ENCODE data around the gene S1PR1.

- TF ChIP-seq FOXA1 (IDR thresholded peaks at IDR 0.05): no peak
- TF ChIP-seq ELF4 (IDR thresholded peaks at IDR 0.05): no peak
- TF ChIP-seq HDGF (IDR thresholded peaks at IDR 0.05; ENCODE audit: borderline replicate concordance): no peak
- no peak for TF ChIP-seq BHLHE40 (IDR thresholded peaks at IDR 0.05; ENCODE audit: borderline replicate concordance)
- TF ChIP-seq FOXM1 (IDR thresholded peaks at IDR 0.05; ENCODE audit: borderline replicate concordance): no peak
- TF ChIP-seq CTBP1 (IDR thresholded peaks at IDR 0.05; ENCODE audit: borderline replicate concordance): no peak
- no peak for TF ChIP-seq FOXK2 (IDR thresholded peaks at IDR 0.05)
- TF ChIP-seq SP1 (IDR thresholded peaks at IDR 0.05): no peak
- TF ChIP-seq TARDBP (IDR thresholded peaks at IDR 0.05): no peak
- no peak for TF ChIP-seq PKNOX1 (IDR thresholded peaks at IDR 0.05)
- no peak for TF ChIP-seq SUZ12 (IDR thresholded peaks at IDR 0.05)
- TF ChIP-seq ZNF384 (IDR thresholded peaks at IDR 0.05): no peak
- no peak for TF ChIP-seq NFRKB (IDR thresholded peaks at IDR 0.05)
- TF ChIP-seq L3MBTL2 (conservative IDR thresholded peaks at IDR 0.05): no peak
These were observed 3.2 kb downstream of the S1PR1 start for GRCh38 chr1:101240041-101240430.

All from HEK293T (cell line).